Epithelial cell of esophagus (primary cell): ENCODE data around the gene ABR.

Experiments used
- DNase-seq: peaks from one replicate; pipeline ENCODE4 v3.0.0; 2010; ENCODE audit warnings: low read depth
- H3K4me3 ChIP-seq: 2 replicates; pipeline ENCODE4 v1.5.1; 2011; ENCODE audit warnings: mild to moderate bottlenecking, low read length, control low read depth
- CTCF ChIP-seq: IDR thresholded peaks from 2 replicates; pipeline ENCODE4 v1.5.1; 2011; ENCODE audit warnings: low read depth, mild to moderate bottlenecking, low read length, control low read depth, inconsistent platforms; ENCODE audit not compliant: insufficient read depth; ENCODE audit errors: missing control alignments

The ABR gene

GRCh38 chr17:1171953-1172352 lies 7.8 kb downstream of the ABR start:
- no peak for DNase-seq
- H3K4me3 ChIP-seq: no peak overlapping the region
- TF ChIP-seq CTCF: no peak

- no peak overlapping the region for H3K4me3 ChIP-seq
- TF ChIP-seq CTCF: no peak
- DNase-seq: no peak
Observed at GRCh38 chr17:1170739-1171138, 9.0 kb downstream of the ABR start.

GRCh38 chr17:1169929-1170312 lies 9.9 kb downstream of the ABR start:
- DNase-seq: no peak
- H3K4me3 ChIP-seq: no peak overlapping the region
- TF ChIP-seq CTCF: no peak

GRCh38 chr17:1169221-1169928 lies 10.4 kb downstream of the ABR start:
- H3K4me3 ChIP-seq: no peak overlapping the region
- no peak for DNase-seq
- no peak for TF ChIP-seq CTCF

- TF ChIP-seq CTCF: no peak
- no peak overlapping the region for H3K4me3 ChIP-seq
- no peak for DNase-seq
Observed at GRCh38 chr17:1168533-1169220, 11.1 kb downstream of the ABR start.

GRCh38 chr17:1166276-1166675 lies 13.5 kb downstream of the ABR start:
- H3K4me3 ChIP-seq: no peak overlapping the region
- no peak for DNase-seq
- no peak for TF ChIP-seq CTCF

GRCh38 chr17:1165836-1166235 lies 13.9 kb downstream of the ABR start:
- H3K4me3 ChIP-seq: no peak overlapping the region
- TF ChIP-seq CTCF: no peak
- DNase-seq: no peak
